Ovary (tissue), 3 donors: ENCODE results near the gene CYSTM1.

Experiments
- EP300 ChIP-seq: sonication (generic); formaldehyde crosslinking; IDR thresholded peaks from one replicate; pipeline ENCODE4 v1.6.1; 2017; ENCODE audit warnings: antibody characterized with exemption
- TF ChIP-seq, protein P1 (sequence below), 3 donors: fragments of 450-650 bp in 2 of 3; fragments of 200-600 bp in 1 of 3; IDR thresholded peaks; one replicate each; pipeline versions ENCODE4 v1.5.1 to v1.8.0; 2016 to 2022; ENCODE audit warnings: antibody characterized with exemption in 3 of 3, mild to moderate bottlenecking in 1 of 3
- donor health status: DM: no; HTN: no; CAD: no.

DNA sequence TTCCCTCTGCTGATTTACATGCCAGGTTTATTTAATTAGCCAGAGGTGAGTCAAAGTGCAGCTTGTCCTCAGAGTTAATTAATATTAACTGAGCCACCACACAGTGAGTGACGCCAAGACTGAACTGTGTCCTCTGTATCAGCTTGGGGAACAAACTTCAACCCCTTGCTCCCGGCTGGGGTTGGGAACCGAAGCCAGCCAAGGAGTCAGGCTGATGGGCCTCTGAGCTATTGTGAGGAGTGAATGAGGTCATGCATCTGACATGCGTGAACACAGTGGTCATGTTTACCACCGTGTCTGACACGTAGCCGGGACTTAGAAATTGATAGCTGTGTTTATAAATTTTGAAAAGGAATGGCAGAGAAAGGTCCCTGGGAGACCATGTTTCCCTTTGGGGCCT lies 32.1 kb upstream of the CYSTM1 start:
- TF ChIP-seq EP300: no peak
- TF ChIP-seq, protein P1, sequence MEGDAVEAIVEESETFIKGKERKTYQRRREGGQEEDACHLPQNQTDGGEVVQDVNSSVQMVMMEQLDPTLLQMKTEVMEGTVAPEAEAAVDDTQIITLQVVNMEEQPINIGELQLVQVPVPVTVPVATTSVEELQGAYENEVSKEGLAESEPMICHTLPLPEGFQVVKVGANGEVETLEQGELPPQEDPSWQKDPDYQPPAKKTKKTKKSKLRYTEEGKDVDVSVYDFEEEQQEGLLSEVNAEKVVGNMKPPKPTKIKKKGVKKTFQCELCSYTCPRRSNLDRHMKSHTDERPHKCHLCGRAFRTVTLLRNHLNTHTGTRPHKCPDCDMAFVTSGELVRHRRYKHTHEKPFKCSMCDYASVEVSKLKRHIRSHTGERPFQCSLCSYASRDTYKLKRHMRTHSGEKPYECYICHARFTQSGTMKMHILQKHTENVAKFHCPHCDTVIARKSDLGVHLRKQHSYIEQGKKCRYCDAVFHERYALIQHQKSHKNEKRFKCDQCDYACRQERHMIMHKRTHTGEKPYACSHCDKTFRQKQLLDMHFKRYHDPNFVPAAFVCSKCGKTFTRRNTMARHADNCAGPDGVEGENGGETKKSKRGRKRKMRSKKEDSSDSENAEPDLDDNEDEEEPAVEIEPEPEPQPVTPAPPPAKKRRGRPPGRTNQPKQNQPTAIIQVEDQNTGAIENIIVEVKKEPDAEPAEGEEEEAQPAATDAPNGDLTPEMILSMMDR (IDR thresholded peaks at IDR 0.05): no peak
